GM13976 (cell line): ENCODE results near the gene SETD2.

Experiments
- DNase-seq: peaks from one replicate; pipeline ENCODE4 v3.0.0; 2012; ENCODE audit warnings: low spot score
- CTCF ChIP-seq: IDR thresholded peaks from 2 replicates; pipeline ENCODE4 v1.5.1; 2012; ENCODE audit warnings: borderline replicate concordance, mild to moderate bottlenecking; ENCODE audit not compliant: insufficient read depth; ENCODE audit errors: extremely low read depth, missing control alignments, control extremely low read depth
- in situ Hi-C: fragments of 300-500 bp; cut with MboI; formaldehyde crosslinking; loops from one replicate; pipeline ENCODE4 v1.12.0; 2022; ENCODE audit warnings: low sequenced_read_pairs, mixed read lengths, inconsistent platforms; ENCODE audit not compliant: unreplicated experiment

Gene SETD2

DNA sequence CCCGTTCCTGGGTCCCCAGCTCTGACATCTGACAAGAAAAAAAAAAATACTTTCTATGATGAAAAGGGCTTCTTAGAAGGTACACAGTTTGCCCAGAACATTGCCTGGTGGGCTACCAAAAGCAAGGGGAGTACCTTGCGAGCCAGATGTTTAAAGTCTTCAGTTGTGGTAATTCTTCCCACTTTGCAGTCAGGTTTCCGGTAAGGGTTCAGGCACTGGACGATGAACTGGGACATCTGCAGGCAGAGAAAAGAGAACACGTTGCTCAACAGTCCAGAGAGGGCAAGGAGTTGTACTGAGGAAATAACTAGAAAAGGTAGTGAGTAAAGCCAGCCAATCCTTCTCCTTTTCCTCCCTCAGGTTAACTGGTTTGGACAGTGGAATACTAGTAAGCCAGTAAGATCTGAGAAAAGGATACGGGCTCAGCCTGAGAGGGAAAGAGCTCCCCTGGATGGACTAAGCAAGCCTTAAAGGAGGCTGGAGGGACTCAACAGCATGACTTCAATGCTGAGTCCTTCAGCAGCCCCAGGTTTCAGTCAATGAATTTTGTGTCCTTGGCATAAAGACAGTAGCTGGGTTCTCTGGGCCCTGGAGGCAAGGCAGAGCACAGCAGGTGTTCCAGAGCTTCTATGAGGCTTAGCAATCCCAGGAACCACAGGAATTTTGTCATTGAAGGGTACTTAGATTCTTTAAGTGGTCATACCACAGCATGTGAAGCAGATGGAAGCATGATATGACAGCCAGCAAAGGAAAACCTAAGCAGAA, 146.2 kb downstream of the SETD2 start:
- in situ Hi-C loops, result loop anchor here (25.0 kb wide), 1 partner anchor 345 kb away; no protein-coding TSS in a partner anchor
- TF ChIP-seq CTCF, result no peak
- no peak for DNase-seq

GRCh38 chr3:47016934-47017435, 146.9 kb downstream of the SETD2 start:
- TF ChIP-seq CTCF, result no peak
- DNase-seq, result peak; percentile 40
- in situ Hi-C loops, result loop anchor here (25.0 kb wide), 1 partner anchor 345 kb away; no protein-coding TSS in a partner anchor

DNA sequence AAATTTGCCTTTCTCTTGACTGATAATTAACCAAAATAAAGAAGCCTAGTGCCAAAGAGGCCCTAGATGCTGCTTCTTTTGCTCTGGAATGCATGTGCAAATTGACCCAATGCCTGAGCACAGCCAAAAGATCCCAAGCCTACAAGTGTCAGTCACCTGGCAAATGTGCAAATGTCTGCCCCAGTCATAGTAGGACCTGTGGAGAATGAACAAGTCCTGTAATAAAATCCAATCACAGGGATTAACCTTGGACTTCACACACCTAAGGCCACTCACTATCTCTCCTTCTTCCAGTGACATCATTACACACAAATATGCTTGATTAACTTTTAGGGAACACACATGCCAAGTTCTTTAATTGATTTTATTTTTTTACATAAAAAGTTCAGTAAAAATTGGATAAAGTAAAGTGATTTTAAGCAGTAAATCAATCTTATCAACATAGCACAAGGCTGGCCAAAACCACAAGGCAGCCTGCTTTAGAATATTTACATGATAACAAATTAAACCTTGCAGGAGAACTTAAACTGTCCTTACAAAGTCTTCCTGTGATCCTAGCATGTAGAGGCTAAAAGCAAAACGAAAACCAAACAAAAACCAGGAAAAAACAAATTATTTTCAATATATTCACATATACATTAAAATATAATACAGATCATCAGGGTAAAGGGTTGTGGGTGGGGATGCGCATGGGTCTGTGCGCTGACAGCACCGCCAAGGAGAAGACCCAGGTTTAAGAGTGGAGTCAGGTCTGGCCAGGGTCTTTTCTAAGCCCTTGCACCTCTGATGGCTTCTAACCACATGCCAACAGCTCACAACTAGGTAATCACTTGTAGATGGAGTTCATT, 147.6 kb downstream of the SETD2 start:
- in situ Hi-C loops, result loop anchor here (25.0 kb wide), 1 partner anchor 346 kb away; no protein-coding TSS in a partner anchor
- TF ChIP-seq CTCF, result no peak
- no peak for DNase-seq

DNA sequence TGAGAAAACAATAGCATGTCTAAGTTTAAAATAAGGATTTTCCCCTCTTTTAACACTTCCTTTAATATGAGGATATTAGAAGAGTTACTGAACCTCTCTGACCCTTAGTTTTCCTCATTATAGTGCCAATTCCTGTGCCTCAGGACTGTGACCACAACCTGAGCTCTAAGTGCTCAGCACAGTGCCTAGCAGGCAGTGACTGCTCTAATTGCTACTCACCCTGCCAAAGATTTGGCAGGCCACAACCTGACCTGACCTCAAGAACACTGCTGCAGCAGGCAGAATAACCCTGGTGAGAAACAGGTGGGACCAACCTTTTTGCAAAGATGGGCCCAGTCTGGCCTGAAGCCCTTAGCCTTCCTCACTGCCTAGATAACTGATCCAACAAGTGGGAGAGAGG, 148.8 kb downstream of the SETD2 start:
- DNase-seq, result no peak
- no peak for TF ChIP-seq CTCF
- in situ Hi-C loops, result loop anchor here (25.0 kb wide), 1 partner anchor 347 kb away; no protein-coding TSS in a partner anchor

DNA sequence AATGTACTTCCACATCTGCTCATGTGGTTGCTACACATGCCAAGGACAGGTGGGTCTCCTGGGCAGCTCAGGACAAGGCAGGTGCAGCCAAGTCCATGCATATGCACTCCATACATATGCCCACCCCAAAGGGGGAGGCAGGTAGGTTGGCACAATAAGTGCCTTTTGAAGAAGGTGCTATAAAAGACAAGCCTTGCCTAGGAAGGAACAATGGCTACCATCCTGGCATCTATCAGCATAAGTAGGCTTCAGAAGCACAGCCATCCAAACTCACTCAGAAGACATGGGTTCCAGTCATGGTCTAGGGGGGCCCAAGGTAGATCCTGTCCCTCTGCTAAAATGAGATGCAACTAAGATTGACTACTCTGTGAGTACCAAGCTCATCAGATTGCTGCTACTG, 149.9 kb downstream of the SETD2 start:
- DNase-seq, result no peak
- TF ChIP-seq CTCF, result no peak
- in situ Hi-C loops, result loop anchor here (25.0 kb wide), 1 partner anchor 348 kb away; no protein-coding TSS in a partner anchor

- in situ Hi-C loops, result loop anchor here (25.0 kb wide), 1 partner anchor 349 kb away; no protein-coding TSS in a partner anchor
- no peak for DNase-seq
- no peak for TF ChIP-seq CTCF
Measured at GRCh38 chr3:47013231-47013630, 150.7 kb downstream of the SETD2 start.
